ENCODE data around the gene SORCS2.

Gene SORCS2

DNA sequence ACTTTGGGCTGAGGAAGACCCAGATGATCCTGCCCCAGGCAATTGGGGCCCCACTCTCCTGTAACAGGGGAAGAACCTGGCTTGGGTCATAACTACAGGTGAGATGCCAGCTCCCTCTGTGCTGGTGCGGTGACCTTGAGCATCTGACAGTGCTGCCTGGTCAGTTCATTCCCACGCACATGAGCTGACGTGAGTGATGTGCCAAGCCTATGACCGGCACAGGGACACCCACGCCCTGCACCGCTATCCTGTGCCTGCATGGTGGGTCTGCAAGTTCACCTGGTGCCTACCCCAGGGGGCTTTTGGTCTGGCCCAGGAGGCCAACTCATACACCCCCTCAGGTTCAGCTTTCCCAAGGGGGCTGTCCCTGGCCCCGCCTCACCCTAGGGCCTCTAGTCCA lies 366.1 kb downstream of the SORCS2 start:
- Histone ChIP-seq H3K4me1 (ENCODE audit: control extremely low read depth in 1 of 4, control insufficient read depth in 4 of 4, insufficient read depth in 4 of 4, low read length in 3 of 4) (no peaks in the 10 kb centered on the region), H3K36me3 (ENCODE audit: control insufficient read depth in 4 of 4, insufficient read depth in 4 of 4, low read length in 3 of 4) (no peaks in the 10 kb centered on the region), H3K9me3 (ENCODE audit: control extremely low read depth in 1 of 5, control insufficient read depth in 4 of 5, insufficient read depth in 2 of 5, low read depth in 1 of 5, low read length in 4 of 5) (peaks cover 3 to 14% (median 5%) of the 10 kb centered on the region in 5 experiments), H3K27ac (ENCODE audit: insufficient read depth in 1 of 2, low read depth in 1 of 2, low read length in 2 of 2, poor library complexity in 1 of 2, severe bottlenecking in 2 of 2) (no peak overlapping the region), H3K4me3 (ENCODE audit: control insufficient read depth in 1 of 7, extremely low read depth in 1 of 7, insufficient read depth in 4 of 7, low read depth in 2 of 7, low read length in 6 of 7) (no peak overlapping the region), H3K27me3 (replicated peaks in 2 of 5; ENCODE audit: control insufficient read depth in 4 of 5, insufficient read depth in 5 of 5, low read length in 4 of 5) (peaks cover 0 to 3% (median 0%) of the 10 kb centered on the region in 5 experiments)
- CTCF ChIA-PET: no interaction called here
- DNase-seq: no peak
- 93% methylated on average over 4 of the region's 7 CpGs for WGBS (ENCODE audit: insufficient coverage)
- POLR2A ChIA-PET: no interaction called here

DNA sequence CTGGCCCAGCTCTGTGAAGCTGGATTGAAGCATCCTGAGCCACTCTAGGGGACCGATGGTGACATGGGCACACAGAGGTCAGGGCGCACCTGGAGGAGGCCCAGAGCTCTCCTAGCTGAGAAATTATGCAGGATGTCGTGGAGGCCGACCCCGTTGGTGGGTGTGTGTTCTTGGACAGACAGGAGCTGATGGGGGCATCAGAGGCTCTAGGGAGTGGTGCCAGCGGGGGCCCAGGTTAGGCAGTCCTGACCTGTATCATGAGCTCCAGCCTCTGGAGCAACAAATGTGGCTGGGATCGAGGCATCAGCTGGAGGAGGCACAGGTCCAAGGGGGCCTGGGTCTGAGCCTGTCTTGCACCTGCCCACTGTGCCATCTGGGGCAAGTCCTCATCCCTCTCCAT lies 367.0 kb downstream of the SORCS2 start:
- Histone ChIP-seq H3K9me3 (ENCODE audit: control extremely low read depth in 1 of 5, control insufficient read depth in 4 of 5, insufficient read depth in 2 of 5, low read depth in 1 of 5, low read length in 4 of 5) (peaks cover 0 to 6% (median 2%) of the 10 kb centered on the region in 5 experiments), H3K4me1 (ENCODE audit: control extremely low read depth in 1 of 4, control insufficient read depth in 4 of 4, insufficient read depth in 4 of 4, low read length in 3 of 4) (no peaks in the 10 kb centered on the region), H3K4me3 (ENCODE audit: control insufficient read depth in 1 of 7, extremely low read depth in 1 of 7, insufficient read depth in 4 of 7, low read depth in 2 of 7, low read length in 6 of 7) (no peak overlapping the region), H3K36me3 (ENCODE audit: control insufficient read depth in 4 of 4, insufficient read depth in 4 of 4, low read length in 3 of 4) (no peaks in the 10 kb centered on the region), H3K27ac (ENCODE audit: insufficient read depth in 1 of 2, low read depth in 1 of 2, low read length in 2 of 2, poor library complexity in 1 of 2, severe bottlenecking in 2 of 2) (no peak overlapping the region), H3K27me3 (replicated peaks in 2 of 5; ENCODE audit: control insufficient read depth in 4 of 5, insufficient read depth in 5 of 5, low read length in 4 of 5) (peaks cover 0 to 3% (median 0%) of the 10 kb centered on the region in 5 experiments)
- DNase-seq: no peak
- CTCF ChIA-PET: no interaction called here
- POLR2A ChIA-PET: no interaction called here
- WGBS (ENCODE audit: insufficient coverage): 95% methylated on average over 6 of the region's 7 CpGs

DNA sequence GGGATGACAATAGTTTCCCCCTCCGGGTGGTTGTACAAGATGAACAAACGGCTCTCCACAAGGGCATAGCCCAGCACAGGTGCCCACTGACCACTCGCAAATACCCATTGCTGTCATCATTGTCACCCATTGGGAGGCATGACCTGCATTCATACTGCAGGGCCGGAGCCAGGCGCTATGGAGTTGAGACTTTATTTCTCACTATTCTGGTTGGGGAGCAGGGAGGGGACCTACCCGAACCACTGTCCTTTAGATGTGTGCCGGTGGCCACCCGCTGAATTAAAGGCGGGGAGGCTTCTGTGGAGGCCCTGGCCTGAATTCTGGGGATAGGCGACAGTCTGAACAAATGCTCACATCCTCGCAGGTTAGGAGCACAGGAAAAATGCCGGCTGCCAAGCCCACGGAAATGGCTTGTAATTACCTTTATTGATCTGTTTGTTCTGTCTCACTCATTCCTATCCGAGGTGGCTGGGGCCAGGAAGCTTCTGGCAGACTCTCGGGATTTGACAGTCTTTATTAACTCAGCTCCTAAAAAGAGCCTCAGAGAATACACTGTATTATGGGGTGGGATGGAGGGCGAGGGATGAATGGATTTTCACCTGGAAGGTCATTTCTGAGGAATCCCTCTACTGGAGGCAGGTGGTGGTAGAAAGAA lies 367.5 kb downstream of the SORCS2 start:
- Histone ChIP-seq H3K4me3 (ENCODE audit: control insufficient read depth in 1 of 7, extremely low read depth in 1 of 7, insufficient read depth in 4 of 7, low read depth in 2 of 7, low read length in 6 of 7) (no peak overlapping the region), H3K9me3 (ENCODE audit: control extremely low read depth in 1 of 5, control insufficient read depth in 4 of 5, insufficient read depth in 2 of 5, low read depth in 1 of 5, low read length in 4 of 5) (peaks cover 0 to 4% (median 2%) of the 10 kb centered on the region in 5 experiments), H3K4me1 (ENCODE audit: control extremely low read depth in 1 of 4, control insufficient read depth in 4 of 4, insufficient read depth in 4 of 4, low read length in 3 of 4) (no peaks in the 10 kb centered on the region), H3K36me3 (ENCODE audit: control insufficient read depth in 4 of 4, insufficient read depth in 4 of 4, low read length in 3 of 4) (no peaks in the 10 kb centered on the region), H3K27ac (ENCODE audit: insufficient read depth in 1 of 2, low read depth in 1 of 2, low read length in 2 of 2, poor library complexity in 1 of 2, severe bottlenecking in 2 of 2) (no peak overlapping the region), H3K27me3 (replicated peaks in 2 of 5; ENCODE audit: control insufficient read depth in 4 of 5, insufficient read depth in 5 of 5, low read length in 4 of 5) (peaks cover 0 to 3% (median 0%) of the 10 kb centered on the region in 5 experiments)
- WGBS (ENCODE audit: insufficient coverage): 90% methylated on average over 14 of the region's 16 CpGs
- CTCF ChIA-PET: no interaction called here
- POLR2A ChIA-PET: no interaction called here
- DNase-seq: no peak

DNA sequence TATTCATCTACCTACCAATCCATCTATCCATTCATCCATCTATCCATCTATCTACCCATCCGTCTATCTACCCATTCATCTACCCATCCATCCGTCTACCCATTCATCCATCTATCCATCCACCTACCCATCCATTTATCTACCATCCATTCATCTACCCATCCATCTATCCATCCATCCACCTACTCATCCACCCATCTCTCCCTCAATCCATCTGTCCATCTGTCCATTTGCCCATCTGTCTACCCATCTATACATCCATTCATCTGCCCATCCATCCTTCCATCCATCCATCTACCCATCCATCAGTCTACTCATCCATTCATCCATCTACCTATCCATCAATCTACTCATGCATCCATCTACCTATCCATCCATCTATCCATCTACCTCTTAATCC lies 369.2 kb downstream of the SORCS2 start:
- H3K36me3 ChIP-seq (ENCODE audit: control insufficient read depth in 4 of 4, insufficient read depth in 4 of 4, low read length in 3 of 4): no peaks in the 10 kb centered on the region
- no peak overlapping the region for H3K27ac ChIP-seq (ENCODE audit: insufficient read depth in 1 of 2, low read depth in 1 of 2, low read length in 2 of 2, poor library complexity in 1 of 2, severe bottlenecking in 2 of 2)
- no peaks in the 10 kb centered on the region for H3K27me3 ChIP-seq (replicated peaks in 2 of 5; ENCODE audit: control insufficient read depth in 4 of 5, insufficient read depth in 5 of 5, low read length in 4 of 5)
- WGBS (ENCODE audit: insufficient coverage): 84% methylated on average over 2 of the region's 2 CpGs
- POLR2A ChIA-PET: no interaction called here
- H3K4me1 ChIP-seq (ENCODE audit: control extremely low read depth in 1 of 4, control insufficient read depth in 4 of 4, insufficient read depth in 4 of 4, low read length in 3 of 4): no peaks in the 10 kb centered on the region
- H3K4me3 ChIP-seq (ENCODE audit: control insufficient read depth in 1 of 7, extremely low read depth in 1 of 7, insufficient read depth in 4 of 7, low read depth in 2 of 7, low read length in 6 of 7): no peak overlapping the region
- no peak for DNase-seq
- peaks cover 0 to 2% (median 0%) of the 10 kb centered on the region in 5 experiments for H3K9me3 ChIP-seq (ENCODE audit: control extremely low read depth in 1 of 5, control insufficient read depth in 4 of 5, insufficient read depth in 2 of 5, low read depth in 1 of 5, low read length in 4 of 5)
- CTCF ChIA-PET: no interaction called here

DNA sequence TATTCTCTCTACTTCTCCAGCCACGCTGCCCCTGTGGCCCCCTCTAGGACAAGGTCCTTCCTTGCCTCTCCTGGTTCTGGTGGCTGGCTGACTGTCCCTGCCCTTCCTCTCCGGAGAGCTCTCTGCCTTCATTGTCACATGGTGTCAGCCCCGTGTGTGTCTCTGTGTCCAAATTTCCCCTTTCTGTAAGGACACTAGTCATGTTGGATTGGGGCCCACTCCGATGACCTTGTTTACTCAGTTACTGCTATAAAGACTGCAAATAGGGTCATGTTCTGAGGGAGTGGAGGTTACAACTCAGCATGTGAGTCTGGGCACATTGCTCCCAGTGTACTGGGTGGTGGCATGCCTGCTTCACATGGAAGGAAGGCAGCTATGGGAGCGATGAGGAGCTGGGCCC lies 371.9 kb downstream of the SORCS2 start:
- H3K4me3 ChIP-seq (ENCODE audit: control insufficient read depth in 1 of 7, extremely low read depth in 1 of 7, insufficient read depth in 4 of 7, low read depth in 2 of 7, low read length in 6 of 7): no peak overlapping the region
- no peaks in the 10 kb centered on the region for H3K36me3 ChIP-seq (ENCODE audit: control insufficient read depth in 4 of 4, insufficient read depth in 4 of 4, low read length in 3 of 4)
- peaks cover 0 to 4% (median 0%) of the 10 kb centered on the region in 5 experiments for H3K27me3 ChIP-seq (replicated peaks in 2 of 5; ENCODE audit: control insufficient read depth in 4 of 5, insufficient read depth in 5 of 5, low read length in 4 of 5)
- H3K9me3 ChIP-seq (ENCODE audit: control extremely low read depth in 1 of 5, control insufficient read depth in 4 of 5, insufficient read depth in 2 of 5, low read depth in 1 of 5, low read length in 4 of 5): no peaks in the 10 kb centered on the region
- no peak overlapping the region for H3K27ac ChIP-seq (ENCODE audit: insufficient read depth in 1 of 2, low read depth in 1 of 2, low read length in 2 of 2, poor library complexity in 1 of 2, severe bottlenecking in 2 of 2)
- no peaks in the 10 kb centered on the region for H3K4me1 ChIP-seq (ENCODE audit: control extremely low read depth in 1 of 4, control insufficient read depth in 4 of 4, insufficient read depth in 4 of 4, low read length in 3 of 4)
- ChIA-PET CTCF (no interaction called here), POLR2A (no interaction called here)
- WGBS (ENCODE audit: insufficient coverage): 83% methylated on average over 4 of the region's 5 CpGs
- DNase-seq: no peak

DNA sequence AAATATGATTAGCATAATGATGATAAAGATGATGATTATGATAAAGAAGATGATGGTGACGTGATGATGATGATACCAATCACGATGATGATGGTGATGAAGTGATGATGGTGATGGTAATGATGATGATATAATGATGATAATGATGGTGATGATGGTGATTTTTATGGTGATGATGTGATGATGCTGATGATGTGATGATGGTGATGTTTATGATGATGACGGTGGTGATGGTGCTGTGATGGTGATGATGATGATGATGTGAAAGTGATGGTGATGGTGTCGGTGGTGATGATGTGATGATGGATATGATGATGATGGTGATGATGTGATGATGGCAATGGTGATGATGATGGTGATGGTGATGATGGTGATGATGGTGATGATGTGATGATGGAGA lies 373.1 kb downstream of the SORCS2 start:
- Histone ChIP-seq H3K36me3 (ENCODE audit: control insufficient read depth in 4 of 4, insufficient read depth in 4 of 4, low read length in 3 of 4) (no peaks in the 10 kb centered on the region), H3K4me1 (ENCODE audit: control extremely low read depth in 1 of 4, control insufficient read depth in 4 of 4, insufficient read depth in 4 of 4, low read length in 3 of 4) (no peaks in the 10 kb centered on the region), H3K27me3 (replicated peaks in 2 of 5; ENCODE audit: control insufficient read depth in 4 of 5, insufficient read depth in 5 of 5, low read length in 4 of 5) (peaks cover 0 to 13% (median 2%) of the 10 kb centered on the region in 5 experiments), H3K4me3 (ENCODE audit: control insufficient read depth in 1 of 7, extremely low read depth in 1 of 7, insufficient read depth in 4 of 7, low read depth in 2 of 7, low read length in 6 of 7) (no peak overlapping the region), H3K27ac (ENCODE audit: insufficient read depth in 1 of 2, low read depth in 1 of 2, low read length in 2 of 2, poor library complexity in 1 of 2, severe bottlenecking in 2 of 2) (no peak overlapping the region), H3K9me3 (ENCODE audit: control extremely low read depth in 1 of 5, control insufficient read depth in 4 of 5, insufficient read depth in 2 of 5, low read depth in 1 of 5, low read length in 4 of 5) (no peaks in the 10 kb centered on the region)
- POLR2A ChIA-PET: no interaction called here
- WGBS (ENCODE audit: insufficient coverage): 96% methylated on average over 4 of the region's 4 CpGs
- no peak for DNase-seq
- CTCF ChIA-PET: no interaction called here

DNA sequence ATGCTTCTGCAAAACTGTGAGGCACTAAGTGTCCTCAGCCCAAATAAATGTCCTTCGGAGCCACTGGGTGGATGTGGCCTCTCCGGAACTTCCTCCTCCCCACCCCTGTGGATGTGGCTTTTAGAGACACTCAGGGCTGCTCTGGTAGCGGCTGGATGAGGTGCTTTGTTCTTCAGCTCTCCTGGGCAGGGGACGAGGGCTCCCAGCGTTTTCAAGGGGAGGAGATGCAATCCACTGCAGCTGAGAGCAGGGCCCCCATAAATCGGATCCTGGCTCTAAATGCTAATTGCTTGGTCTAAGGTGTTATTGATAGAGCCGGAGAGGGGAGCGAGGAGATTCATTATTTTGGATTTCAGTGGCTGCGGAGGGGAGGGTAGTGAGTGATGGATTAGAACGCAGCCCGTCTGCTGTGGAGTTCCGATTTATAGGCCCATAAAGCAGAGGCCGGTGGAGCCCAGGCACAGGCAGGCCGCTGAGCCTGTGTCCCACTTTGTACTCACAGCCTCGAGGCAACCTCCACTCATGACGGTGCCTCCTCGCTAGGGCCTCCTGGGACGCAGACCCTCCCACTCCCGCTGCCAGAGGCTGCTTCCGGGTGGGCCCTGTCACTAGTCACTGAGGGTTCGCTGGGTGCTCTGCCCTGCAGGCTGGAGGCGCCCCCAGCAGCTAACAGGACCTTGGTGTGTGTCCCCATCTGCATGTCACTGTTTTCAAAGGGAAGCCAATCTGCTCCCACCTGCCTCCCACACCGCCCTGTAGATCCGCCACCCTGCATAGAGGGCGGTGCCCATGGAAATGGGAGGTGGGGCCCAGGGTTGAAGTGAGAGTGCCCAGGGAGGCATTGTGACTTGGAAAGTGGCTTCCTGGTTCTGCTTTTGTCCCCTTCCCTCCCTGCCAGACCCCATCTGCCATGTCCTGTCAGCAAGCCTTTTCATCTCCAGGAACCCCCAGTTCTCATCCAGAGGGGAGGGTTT lies 377.8 kb downstream of the SORCS2 start:
- H3K27me3 ChIP-seq (replicated peaks in 2 of 5; ENCODE audit: control insufficient read depth in 4 of 5, insufficient read depth in 5 of 5, low read length in 4 of 5): peaks cover 0 to 39% (median 2%) of the 10 kb centered on the region in 5 experiments
- H3K9me3 ChIP-seq (ENCODE audit: control extremely low read depth in 1 of 5, control insufficient read depth in 4 of 5, insufficient read depth in 2 of 5, low read depth in 1 of 5, low read length in 4 of 5): peaks cover 0 to 3% (median 0%) of the 10 kb centered on the region in 5 experiments
- POLR2A ChIA-PET: no interaction called here

More for the DNA sequence above, 377.8 kb downstream of the SORCS2 start:
- Histone ChIP-seq H3K27ac (ENCODE audit: insufficient read depth in 1 of 2, low read depth in 1 of 2, low read length in 2 of 2, poor library complexity in 1 of 2, severe bottlenecking in 2 of 2) (no peak overlapping the region), H3K4me3 (ENCODE audit: control insufficient read depth in 1 of 7, extremely low read depth in 1 of 7, insufficient read depth in 4 of 7, low read depth in 2 of 7, low read length in 6 of 7) (no peak overlapping the region), H3K36me3 (ENCODE audit: control insufficient read depth in 4 of 4, insufficient read depth in 4 of 4, low read length in 3 of 4) (no peaks in the 10 kb centered on the region), H3K4me1 (ENCODE audit: control extremely low read depth in 1 of 4, control insufficient read depth in 4 of 4, insufficient read depth in 4 of 4, low read length in 3 of 4) (no peaks in the 10 kb centered on the region)
- CTCF ChIA-PET: no interaction called here
- 65% methylated on average over 17 of the region's 25 CpGs for WGBS (ENCODE audit: insufficient coverage)
- DNase-seq: no peak

Data from common myeloid progenitor, CD34-positive (primary cell).